ENCODE results near the gene TAS2R40. TPM values are rescaled to one million over a fixed set of nuclear protein-coding genes. Genes with fewer than 3 reads are reported as not detected.

Gene TAS2R40
- polyA plus RNA-seq, 1 donor from 2014 or later, result not detected

DNA sequence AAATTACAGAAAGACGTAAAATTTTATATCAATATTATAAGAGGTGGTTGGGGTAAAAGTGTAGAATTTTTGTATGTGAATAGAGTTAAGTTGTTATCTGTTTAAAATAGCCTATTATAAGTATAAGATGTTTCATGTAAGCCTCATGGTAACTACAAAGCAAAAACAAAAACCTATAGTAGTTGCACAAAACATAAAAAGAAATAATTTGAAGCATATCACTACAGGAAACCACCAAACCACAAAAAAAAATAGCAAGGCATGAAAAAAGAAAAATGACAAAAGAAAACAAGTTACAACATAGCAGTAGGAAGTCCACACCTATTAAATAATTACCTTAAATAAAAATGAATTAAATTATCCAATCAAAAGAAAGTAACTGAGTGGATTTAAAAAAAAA, 29.0 kb downstream of the TAS2R40 start:
- Histone ChIP-seq H3K9me2 (ENCODE audit: insufficient read depth, low read length) (no peaks in the 10 kb centered on the region), H3K4me3 (ENCODE audit: low read length) (no peak overlapping the region), H3K4me2 (ENCODE audit: low read length) (no peak overlapping the region), H3K36me3 (ENCODE audit: insufficient read depth, low read length) (no peaks in the 10 kb centered on the region), H3K27me3 (ENCODE audit: insufficient read depth, low read depth, low read length) (no peaks in the 10 kb centered on the region), H3F3A (ENCODE audit: insufficient read depth, low read length, poor library complexity, severe bottlenecking) (no peaks in the 10 kb centered on the region), H3K9ac (ENCODE audit: low read length) (no peak overlapping the region), H3K27ac (ENCODE audit: low read length) (no peak overlapping the region), H3K79me2 (replicated peaks; ENCODE audit: insufficient read depth, low read length) (no peaks in the 10 kb centered on the region), H4K20me1 (ENCODE audit: insufficient read depth) (no peaks in the 10 kb centered on the region), H3K9me3 (ENCODE audit: low read length) (no peaks in the 10 kb centered on the region), H2AFZ (ENCODE audit: low read depth, low read length) (no peak overlapping the region)
- TF ChIP-seq, protein P1, sequence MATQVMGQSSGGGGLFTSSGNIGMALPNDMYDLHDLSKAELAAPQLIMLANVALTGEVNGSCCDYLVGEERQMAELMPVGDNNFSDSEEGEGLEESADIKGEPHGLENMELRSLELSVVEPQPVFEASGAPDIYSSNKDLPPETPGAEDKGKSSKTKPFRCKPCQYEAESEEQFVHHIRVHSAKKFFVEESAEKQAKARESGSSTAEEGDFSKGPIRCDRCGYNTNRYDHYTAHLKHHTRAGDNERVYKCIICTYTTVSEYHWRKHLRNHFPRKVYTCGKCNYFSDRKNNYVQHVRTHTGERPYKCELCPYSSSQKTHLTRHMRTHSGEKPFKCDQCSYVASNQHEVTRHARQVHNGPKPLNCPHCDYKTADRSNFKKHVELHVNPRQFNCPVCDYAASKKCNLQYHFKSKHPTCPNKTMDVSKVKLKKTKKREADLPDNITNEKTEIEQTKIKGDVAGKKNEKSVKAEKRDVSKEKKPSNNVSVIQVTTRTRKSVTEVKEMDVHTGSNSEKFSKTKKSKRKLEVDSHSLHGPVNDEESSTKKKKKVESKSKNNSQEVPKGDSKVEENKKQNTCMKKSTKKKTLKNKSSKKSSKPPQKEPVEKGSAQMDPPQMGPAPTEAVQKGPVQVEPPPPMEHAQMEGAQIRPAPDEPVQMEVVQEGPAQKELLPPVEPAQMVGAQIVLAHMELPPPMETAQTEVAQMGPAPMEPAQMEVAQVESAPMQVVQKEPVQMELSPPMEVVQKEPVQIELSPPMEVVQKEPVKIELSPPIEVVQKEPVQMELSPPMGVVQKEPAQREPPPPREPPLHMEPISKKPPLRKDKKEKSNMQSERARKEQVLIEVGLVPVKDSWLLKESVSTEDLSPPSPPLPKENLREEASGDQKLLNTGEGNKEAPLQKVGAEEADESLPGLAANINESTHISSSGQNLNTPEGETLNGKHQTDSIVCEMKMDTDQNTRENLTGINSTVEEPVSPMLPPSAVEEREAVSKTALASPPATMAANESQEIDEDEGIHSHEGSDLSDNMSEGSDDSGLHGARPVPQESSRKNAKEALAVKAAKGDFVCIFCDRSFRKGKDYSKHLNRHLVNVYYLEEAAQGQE (IDR thresholded peaks at IDR 0.05; ENCODE audit: borderline replicate concordance), result no peak
- TF ChIP-seq SMC3 (conservative IDR thresholded peaks at IDR 0.05; ENCODE audit: poor library complexity), result no peak
- no peak for TF ChIP-seq EZH2 (IDR thresholded peaks at IDR 0.05; ENCODE audit: borderline replicate concordance, insufficient read depth, low read length, poor library complexity, severe bottlenecking)
- no peak for TF ChIP-seq TAF1 (IDR thresholded peaks at IDR 0.05; ENCODE audit: low read depth)
- TF ChIP-seq MXI1 (conservative IDR thresholded peaks at IDR 0.05; ENCODE audit: poor library complexity, severe bottlenecking), result no peak

DNA sequence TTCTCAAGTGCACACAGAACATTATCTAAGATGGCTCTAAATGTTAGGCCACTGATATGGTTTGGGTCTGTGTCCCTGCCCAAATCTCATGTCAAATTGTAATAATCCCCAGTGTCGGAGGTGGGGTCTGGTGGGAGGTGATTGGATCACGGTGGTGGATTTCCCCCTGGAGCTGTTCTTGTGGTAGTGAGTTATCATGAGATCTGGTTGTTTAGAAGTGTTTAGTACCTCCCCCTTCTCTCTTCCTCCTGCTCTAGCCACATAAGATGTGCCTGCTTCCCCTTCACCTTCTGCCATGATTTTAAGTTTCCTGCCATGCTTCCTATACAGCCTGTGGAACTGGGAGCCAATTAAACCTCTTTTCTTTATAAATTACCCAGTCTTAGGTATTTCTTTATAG, 30.2 kb downstream of the TAS2R40 start:
- Histone ChIP-seq H3K4me2 (ENCODE audit: low read length) (no peak overlapping the region), H2AFZ (ENCODE audit: low read depth, low read length) (no peak overlapping the region), H3K36me3 (ENCODE audit: insufficient read depth, low read length) (no peaks in the 10 kb centered on the region), H3K9ac (ENCODE audit: low read length) (no peak overlapping the region), H3F3A (ENCODE audit: insufficient read depth, low read length, poor library complexity, severe bottlenecking) (no peaks in the 10 kb centered on the region), H3K27ac (ENCODE audit: low read length) (no peak overlapping the region), H3K9me3 (ENCODE audit: low read length) (no peaks in the 10 kb centered on the region), H3K27me3 (ENCODE audit: insufficient read depth, low read depth, low read length) (no peaks in the 10 kb centered on the region), H3K9me2 (ENCODE audit: insufficient read depth, low read length) (no peaks in the 10 kb centered on the region), H3K4me3 (ENCODE audit: low read length) (no peak overlapping the region), H3K79me2 (replicated peaks; ENCODE audit: insufficient read depth, low read length) (no peaks in the 10 kb centered on the region), H4K20me1 (ENCODE audit: insufficient read depth) (no peaks in the 10 kb centered on the region)
- TF ChIP-seq POLR2AphosphoS5 (IDR thresholded peaks at IDR 0.05), result no peak

DNA sequence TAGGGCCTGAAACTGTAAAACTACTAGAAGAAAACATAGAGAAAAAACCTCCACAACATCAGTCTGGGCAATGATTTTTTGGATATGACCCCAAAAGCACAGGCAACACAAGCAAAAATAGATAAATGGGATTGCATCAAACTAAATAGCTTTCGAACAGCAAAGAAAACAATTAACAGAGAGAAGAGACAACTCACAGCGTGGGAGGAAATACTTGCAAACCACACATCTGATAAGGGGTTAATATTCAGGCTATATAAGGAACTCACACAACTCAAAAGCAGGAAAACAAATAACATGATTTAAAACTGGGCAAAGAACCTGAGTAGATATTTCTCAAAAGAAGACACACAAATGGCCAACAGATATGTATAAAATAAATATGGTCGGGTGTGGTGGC, 33.7 kb downstream of the TAS2R40 start:
- no peaks in the 10 kb centered on the region for H3F3A ChIP-seq (ENCODE audit: insufficient read depth, low read length, poor library complexity, severe bottlenecking)
- no peaks in the 10 kb centered on the region for H3K9me2 ChIP-seq (ENCODE audit: insufficient read depth, low read length)
- H4K20me1 ChIP-seq (ENCODE audit: insufficient read depth), result no peaks in the 10 kb centered on the region
- no peak overlapping the region for H3K27ac ChIP-seq (ENCODE audit: low read length)
- H3K4me2 ChIP-seq (ENCODE audit: low read length), result no peak overlapping the region
- H2AFZ ChIP-seq (ENCODE audit: low read depth, low read length), result no peak overlapping the region
- H3K9me3 ChIP-seq (ENCODE audit: low read length), result no peaks in the 10 kb centered on the region
- H3K79me2 ChIP-seq (replicated peaks; ENCODE audit: insufficient read depth, low read length), result no peaks in the 10 kb centered on the region
- H3K27me3 ChIP-seq (ENCODE audit: insufficient read depth, low read depth, low read length), result no peaks in the 10 kb centered on the region
- no peak overlapping the region for H3K4me3 ChIP-seq (ENCODE audit: low read length)
- no peaks in the 10 kb centered on the region for H3K36me3 ChIP-seq (ENCODE audit: insufficient read depth, low read length)
- TF ChIP-seq MXI1 (conservative IDR thresholded peaks at IDR 0.05; ENCODE audit: poor library complexity, severe bottlenecking), result no peak
- TF ChIP-seq POLR2AphosphoS5 (IDR thresholded peaks at IDR 0.05), result no peak
- no peak for TF ChIP-seq EZH2 (IDR thresholded peaks at IDR 0.05; ENCODE audit: borderline replicate concordance, insufficient read depth, low read length, poor library complexity, severe bottlenecking)
- TF ChIP-seq TAF1 (IDR thresholded peaks at IDR 0.05; ENCODE audit: low read depth), result no peak
- TF ChIP-seq, protein P2, sequence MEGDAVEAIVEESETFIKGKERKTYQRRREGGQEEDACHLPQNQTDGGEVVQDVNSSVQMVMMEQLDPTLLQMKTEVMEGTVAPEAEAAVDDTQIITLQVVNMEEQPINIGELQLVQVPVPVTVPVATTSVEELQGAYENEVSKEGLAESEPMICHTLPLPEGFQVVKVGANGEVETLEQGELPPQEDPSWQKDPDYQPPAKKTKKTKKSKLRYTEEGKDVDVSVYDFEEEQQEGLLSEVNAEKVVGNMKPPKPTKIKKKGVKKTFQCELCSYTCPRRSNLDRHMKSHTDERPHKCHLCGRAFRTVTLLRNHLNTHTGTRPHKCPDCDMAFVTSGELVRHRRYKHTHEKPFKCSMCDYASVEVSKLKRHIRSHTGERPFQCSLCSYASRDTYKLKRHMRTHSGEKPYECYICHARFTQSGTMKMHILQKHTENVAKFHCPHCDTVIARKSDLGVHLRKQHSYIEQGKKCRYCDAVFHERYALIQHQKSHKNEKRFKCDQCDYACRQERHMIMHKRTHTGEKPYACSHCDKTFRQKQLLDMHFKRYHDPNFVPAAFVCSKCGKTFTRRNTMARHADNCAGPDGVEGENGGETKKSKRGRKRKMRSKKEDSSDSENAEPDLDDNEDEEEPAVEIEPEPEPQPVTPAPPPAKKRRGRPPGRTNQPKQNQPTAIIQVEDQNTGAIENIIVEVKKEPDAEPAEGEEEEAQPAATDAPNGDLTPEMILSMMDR (IDR thresholded peaks at IDR 0.05; ENCODE audit: poor library complexity, severe bottlenecking), result no peak
- no peak for TF ChIP-seq EP300 (conservative IDR thresholded peaks at IDR 0.05; ENCODE audit: poor library complexity, severe bottlenecking)
- TF ChIP-seq RAD21 (conservative IDR thresholded peaks at IDR 0.05), result no peak
- no peak for TF ChIP-seq SMC3 (conservative IDR thresholded peaks at IDR 0.05; ENCODE audit: poor library complexity)
- TF ChIP-seq, protein P1 (IDR thresholded peaks at IDR 0.05; ENCODE audit: borderline replicate concordance), result no peak
- no peak overlapping the region for H3K9ac ChIP-seq (ENCODE audit: low read length)
